ENCODE data around the gene ANKZF1.
"Not testable (repeated sequence)": the region's sequence is repeated elsewhere in the genome, so short reads cannot be mapped to it uniquely, and the experiment has no call there.

The ANKZF1 gene

GRCh38 chr2:219229305-219230058 lies at the start of gene ANKZF1, which contains the start of gene ATG9A:
TSS of gene ANKZF1 (plus strand) at chr2:219229806. CDS start at chr2:219230258, 452 bp downstream.
TSS of gene ATG9A (minus strand) at chr2:219229636. CDS start at chr2:219228024, 1,612 bp downstream.
- peak; percentile 98 for FAIRE-seq

GRCh38 chr2:219180961-219181360 lies 48.6 kb upstream of the ANKZF1 start:
- no peak for FAIRE-seq

GRCh38 chr2:219181531-219181930 lies 48.1 kb upstream of the ANKZF1 start:
- FAIRE-seq = no peak

- no peak for FAIRE-seq
Measured at GRCh38 chr2:219182331-219183150, 47.1 kb upstream of the ANKZF1 start.

GRCh38 chr2:219183151-219183772 lies 46.3 kb upstream of the ANKZF1 start:
- no peak for FAIRE-seq

- FAIRE-seq = no peak
Measured at GRCh38 chr2:219184121-219184520, 45.5 kb upstream of the ANKZF1 start.

- FAIRE-seq = no peak
Measured at GRCh38 chr2:219186754-219187456, 42.7 kb upstream of the ANKZF1 start.

GRCh38 chr2:219197388-219197787 lies 32.2 kb upstream of the ANKZF1 start:
- no peak for FAIRE-seq

GRCh38 chr2:219198974-219199373 lies 30.6 kb upstream of the ANKZF1 start:
- no peak for FAIRE-seq

- FAIRE-seq = no peak
Measured at GRCh38 chr2:219199470-219200211, 30.0 kb upstream of the ANKZF1 start.

- FAIRE-seq = not testable (repeated sequence)
Measured at GRCh38 chr2:219200502-219201326, 28.9 kb upstream of the ANKZF1 start.

- FAIRE-seq = not testable (repeated sequence)
Measured at GRCh38 chr2:219201331-219201730, 28.3 kb upstream of the ANKZF1 start.

- FAIRE-seq = no peak
Measured at GRCh38 chr2:219204425-219205164, 25.0 kb upstream of the ANKZF1 start.

GRCh38 chr2:219205165-219205538 lies 24.5 kb upstream of the ANKZF1 start:
- FAIRE-seq = no peak

- no peak for FAIRE-seq
Measured at GRCh38 chr2:219205981-219206327, 23.7 kb upstream of the ANKZF1 start.

- FAIRE-seq = no peak
Measured at GRCh38 chr2:219206328-219207133, 23.1 kb upstream of the ANKZF1 start, which contains the start of gene ZFAND2B. TSS of gene ZFAND2B (plus strand) at chr2:219206782. CDS start at chr2:219206988, 206 bp downstream.

GRCh38 chr2:219207134-219207883 lies 22.3 kb upstream of the ANKZF1 start:
- no peak for FAIRE-seq

GRCh38 chr2:219207884-219208740 lies 21.5 kb upstream of the ANKZF1 start:
- FAIRE-seq = no peak
